WERI-Rb-1 (cell line): ENCODE results near the gene INKA1.
"Not testable (repeated sequence)": the region's sequence is repeated elsewhere in the genome, so short reads cannot be mapped to it uniquely, and the experiment has no call there.

Experiments used
- DNase-seq: peaks from one replicate; pipeline ENCODE4 v3.0.0-alpha.2; 2020
- H3K27ac ChIP-seq: fragments of 250-450 bp; sonication (Bioruptor Pico); 2 replicates; pipeline ENCODE4 v1.5.1; 2020; ENCODE audit warnings: mild to moderate bottlenecking, moderate library complexity
- H3K27me3 ChIP-seq: fragments of 250-450 bp; sonication (Bioruptor Pico); 2 replicates; pipeline ENCODE4 v1.5.1; 2021; ENCODE audit warnings: mild to moderate bottlenecking, low read depth, moderate library complexity; ENCODE audit not compliant: insufficient read depth, severe bottlenecking
- H3K36me3 ChIP-seq: fragments of 250-450 bp; sonication (Bioruptor Pico); 2 replicates; pipeline ENCODE4 v1.5.1; 2020; ENCODE audit warnings: mild to moderate bottlenecking, moderate library complexity
- H3K4me3 ChIP-seq: 2 replicates; pipeline ENCODE4 v1.5.1; 2011; ENCODE audit warnings: low read depth, mild to moderate bottlenecking, control low read depth, low read length
- H3K9me3 ChIP-seq: fragments of 250-450 bp; sonication (Bioruptor Pico); 2 replicates; pipeline ENCODE4 v1.5.1; 2021; ENCODE audit warnings: mild to moderate bottlenecking, moderate library complexity; ENCODE audit not compliant: severe bottlenecking
- CTCF ChIP-seq: IDR thresholded peaks from 2 replicates; pipeline ENCODE4 v1.5.1; 2011; ENCODE audit warnings: low read depth, mild to moderate bottlenecking, control low read depth, inconsistent platforms, low read length

INKA1 gene

GRCh38 chr3:49813497-49814174 lies 10.6 kb downstream of the INKA1 start, which contains the start of gene UBA7:
Gene UBA7, minus strand, starts transcription at chr3:49813953. Its CDS starts 166 bp downstream, at chr3:49813787.
- Histone ChIP-seq H3K4me3 (no peak within 1 kb of the TSS), H3K27ac (no peak within 1 kb of the TSS), H3K9me3 (no peaks in the 10 kb centered on the region), H3K27me3 (no peaks in the 10 kb centered on the region), H3K36me3 (no peaks in the 10 kb centered on the region)
- TF ChIP-seq CTCF = no peak
- no peak for DNase-seq

- not testable (repeated sequence) for H3K27ac ChIP-seq, H3K9me3 ChIP-seq, H3K36me3 ChIP-seq, DNase-seq, H3K27me3 ChIP-seq, H3K4me3 ChIP-seq
These were observed 20.1 kb downstream of the INKA1 start for GRCh38 chr3:49823131-49823530.

GRCh38 chr3:49826016-49826415 lies 23.0 kb downstream of the INKA1 start:
- TF ChIP-seq CTCF = no peak
- DNase-seq = no peak
- no peak overlapping the region for H3K4me3 ChIP-seq
- no peaks in the 10 kb centered on the region for H3K9me3 ChIP-seq
- no peak overlapping the region for H3K27ac ChIP-seq
- H3K36me3 ChIP-seq = peaks cover 16% of the 10 kb centered on the region
- H3K27me3 ChIP-seq = no peaks in the 10 kb centered on the region

- Histone ChIP-seq H3K4me3 (no peak overlapping the region), H3K36me3 (peaks cover 30% of the 10 kb centered on the region), H3K9me3 (no peaks in the 10 kb centered on the region), H3K27me3 (no peaks in the 10 kb centered on the region), H3K27ac (no peak overlapping the region)
- DNase-seq = no peak
- TF ChIP-seq CTCF = no peak
These were observed 28.3 kb downstream of the INKA1 start for GRCh38 chr3:49831341-49831740.

GRCh38 chr3:49839193-49839809 lies 36.2 kb downstream of the INKA1 start:
- Histone ChIP-seq H3K36me3 (peaks cover 24% of the 10 kb centered on the region), H3K27me3 (no peaks in the 10 kb centered on the region), H3K9me3 (no peaks in the 10 kb centered on the region), H3K27ac (no peak overlapping the region), H3K4me3 (no peak overlapping the region)
- peak; percentile 71 for DNase-seq
- peak; percentile 82 for TF ChIP-seq CTCF

GRCh38 chr3:49840388-49840787 lies 37.3 kb downstream of the INKA1 start:
- Histone ChIP-seq H3K4me3 (no peak overlapping the region), H3K27me3 (no peaks in the 10 kb centered on the region), H3K27ac (no peak overlapping the region), H3K9me3 (no peaks in the 10 kb centered on the region), H3K36me3 (peaks cover 31% of the 10 kb centered on the region)
- no peak for DNase-seq
- no peak for TF ChIP-seq CTCF
